K562 (cell line): ENCODE results near the gene CTIF. TPM values are rescaled to one million over a fixed set of nuclear protein-coding genes. Genes with fewer than 3 reads are reported as not detected.

Experiments
- ADNP ChIP-seq: fragments of 200-800 bp; sonication (Bioruptor generic); IDR thresholded peaks from 2 replicates; pipeline ENCODE4 v1.6.1; 2016; ENCODE audit warnings: missing genetic modification characterization, missing compliant biosample characterization
- CBX1 ChIP-seq: sonication (generic); IDR thresholded peaks from 2 replicates; pipeline ENCODE4 v1.6.1; 2016; ENCODE audit warnings: antibody characterized with exemption, low read depth, mild to moderate bottlenecking
- CHD2 ChIP-seq: IDR thresholded peaks from 2 replicates; pipeline ENCODE4 v1.6.1; 2011; ENCODE audit warnings: low read depth, low read length
- CTBP1 ChIP-seq: fragments of 450-650 bp; IDR thresholded peaks from 2 replicates; pipeline ENCODE4 v1.6.1; 2016; ENCODE audit warnings: borderline replicate concordance
- EGR1 ChIP-seq: fragments of 450-650 bp; conservative IDR thresholded peaks from 2 replicates; pipeline ENCODE4 v1.6.1; 2017; ENCODE audit warnings: mild to moderate bottlenecking
- ELK1 ChIP-seq: sonication (generic); formaldehyde crosslinking; IDR thresholded peaks from 2 replicates; pipeline ENCODE4 v1.8.1; 2022; ENCODE audit warnings: missing genetic modification reagents
- FIP1L1 ChIP-seq: fragments of 200-400 bp; formaldehyde crosslinking; IDR thresholded peaks from 2 replicates; pipeline ENCODE4 v1.6.1; 2018; ENCODE audit warnings: mild to moderate bottlenecking, low read depth, low read length; ENCODE audit not compliant: poor library complexity, severe bottlenecking
- ILF3 ChIP-seq: fragments of 450-650 bp; IDR thresholded peaks from 2 replicates; pipeline ENCODE4 v1.6.1; 2018; ENCODE audit warnings: antibody characterized with exemption, mild to moderate bottlenecking, moderate library complexity, borderline replicate concordance
- KAT8 ChIP-seq: fragments of 450-650 bp; IDR thresholded peaks from 2 replicates; pipeline ENCODE4 v1.6.1; 2016; ENCODE audit warnings: low read depth, mild to moderate bottlenecking
- NCOA6 ChIP-seq: fragments of 450-650 bp; IDR thresholded peaks from 2 replicates; pipeline ENCODE4 v1.6.1; 2017; ENCODE audit warnings: mild to moderate bottlenecking
- NR0B1 ChIP-seq: fragments of 450-650 bp; IDR thresholded peaks from one replicate; pipeline ENCODE4 v1.6.1; 2018; ENCODE audit warnings: mild to moderate bottlenecking, moderate library complexity; ENCODE audit not compliant: partially characterized antibody
- PHF21A ChIP-seq: fragments of 450-650 bp; IDR thresholded peaks from 2 replicates; pipeline ENCODE4 v1.6.1; 2017; ENCODE audit warnings: low read depth, borderline replicate concordance
- POLR2G ChIP-seq: fragments of 200-400 bp; formaldehyde crosslinking; IDR thresholded peaks from 2 replicates; pipeline ENCODE4 v1.6.1; 2017; ENCODE audit warnings: low read depth, mild to moderate bottlenecking, antibody characterized with exemption, low read length, moderate library complexity
- RCOR1 ChIP-seq, 2 experiments: IDR thresholded peaks; 2 replicates each; pipeline ENCODE4 v1.6.1; 2012; ENCODE audit warnings: low read depth in 2 of 2, low read length in 2 of 2, borderline replicate concordance in 1 of 2, improper control_type of control experiment in 1 of 2
- SMAD4 ChIP-seq: fragments of 250-450 bp; sonication (Bioruptor Pico); conservative IDR thresholded peaks from 2 replicates; pipeline ENCODE4 v1.8.0; 2021; ENCODE audit warnings: inconsistent platforms, mild to moderate bottlenecking, moderate library complexity
- SP1 ChIP-seq: sonication (generic); formaldehyde crosslinking; IDR thresholded peaks from 2 replicates; pipeline ENCODE4 v1.8.1; 2022; ENCODE audit warnings: mild to moderate bottlenecking, missing genetic modification reagents
- ZNF263 ChIP-seq: sonication (generic); formaldehyde crosslinking; IDR thresholded peaks from 2 replicates; pipeline ENCODE4 v1.8.0; 2022; ENCODE audit warnings: mild to moderate bottlenecking, missing genetic modification reagents, borderline replicate concordance
- ZNF444 ChIP-seq: fragments of 250-450 bp; sonication (Bioruptor Pico); IDR thresholded peaks from 2 replicates; pipeline ENCODE4 v1.4.0; 2020; ENCODE audit warnings: mild to moderate bottlenecking, moderate library complexity
- polyA plus RNA-seq, 8 experiments: library from polyadenylated mRNA; depleted of rRNA in 4 of 8; stranded (reverse) in 5 of 8; unstranded in 3 of 8; fragments of >200 nt; fragmentation: Nextera tagmentation in 2 of 8; fragmentation: Illumina TruSeq in 1 of 8; extraction: Ambion mirVana in 2 of 8; extraction: Trizol in 1 of 8; gene quantifications; 2 replicates each; pipeline versions ENCODE4 v1.2.1 to v1.2.3, GENCODE V29; 2011 to 2014; ENCODE audit warnings: inconsistent platforms in 1 of 8, missing spikeins in 1 of 8
- total RNA-seq, 7 experiments: library from RNA; depleted of rRNA in 6 of 7; stranded (reverse); fragments of >200 nt in 6 of 7; fragmentation: Illumina TruSeq in 2 of 7; extraction: Trizol in 2 of 7; gene quantifications; 2 replicates each; pipeline versions ENCODE4 v1.2.1 to v1.2.3, GENCODE V29; 2011 to 2021; ENCODE audit warnings: low replicate concordance in 1 of 7
- TF ChIP-seq, protein P1 (sequence below): sonication (generic); formaldehyde crosslinking; IDR thresholded peaks from 2 replicates; pipeline ENCODE4 v1.8.0; 2022; ENCODE audit warnings: missing genetic modification reagents, mild to moderate bottlenecking, moderate library complexity, borderline replicate concordance
- TF ChIP-seq, protein P2 (sequence below), 3 experiments: fragments of 200-800 bp in 1 of 3; fragments of 250-450 bp in 1 of 3; fragments of 450-650 bp in 1 of 3; sonication (Bioruptor Pico) in 1 of 3; sonication (Bioruptor generic) in 1 of 3; formaldehyde crosslinking in 1 of 3; IDR thresholded peaks; 2 replicates each; pipeline versions ENCODE4 v1.6.1 to v1.8.0; 2016 to 2022; ENCODE audit warnings: mild to moderate bottlenecking in 2 of 3, missing genetic modification characterization in 2 of 3, missing compliant biosample characterization in 1 of 3, moderate library complexity in 1 of 3

Gene CTIF
- total and polyA plus RNA-seq, 9 of the 15 experiments (the other 6 are each of a cell fraction or from before 2014, with no cell fraction given): 0.17 to 11.5 (median 2.2) TPM

- TF ChIP-seq ILF3 (no peak), ELK1 (CRISPR knock-in tag) (no peak), FIP1L1 (peak; percentile 37), CTBP1 (peak; percentile 40; the same call in 1 of the 2 replicates), NR0B1 (no peak), ZNF263 (peak; percentile 71), POLR2G (peak; percentile 36; the same call in 1 of the 2 replicates), CHD2 (no peak), EGR1 (0 out of 2 replicates have a peak, but pooled peaks have one; percentile 24), SMAD4 (peak; percentile 89), RCOR1 (IDR thresholded peaks at IDR 0.05; ENCODE audit: borderline replicate concordance in 1 of 2, low read depth in 2 of 2, low read length in 2 of 2) (peak in 1 of 2 experiments; percentile 28; a peak in 1 of 4 replicates), KAT8 (no peak), SP1 (CRISPR knock-in tag) (0 out of 2 replicates have a peak, but pooled peaks have one; percentile 32), PHF21A (0 out of 2 replicates have a peak, but pooled peaks have one; percentile 14), ADNP (tag) (no peak), NCOA6 (0 out of 2 replicates have a peak, but pooled peaks have one; percentile 17), CBX1 (no peak), ZNF444 (CRISPR knock-in tag) (no peak)
- TF ChIP-seq, protein P1, sequence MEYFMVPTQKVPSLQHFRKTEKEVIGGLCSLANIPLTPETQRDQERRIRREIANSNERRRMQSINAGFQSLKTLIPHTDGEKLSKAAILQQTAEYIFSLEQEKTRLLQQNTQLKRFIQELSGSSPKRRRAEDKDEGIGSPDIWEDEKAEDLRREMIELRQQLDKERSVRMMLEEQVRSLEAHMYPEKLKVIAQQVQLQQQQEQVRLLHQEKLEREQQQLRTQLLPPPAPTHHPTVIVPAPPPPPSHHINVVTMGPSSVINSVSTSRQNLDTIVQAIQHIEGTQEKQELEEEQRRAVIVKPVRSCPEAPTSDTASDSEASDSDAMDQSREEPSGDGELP (CRISPR knock-in tag): 0 out of 2 replicates have a peak, but pooled peaks have one; percentile 40
- TF ChIP-seq, protein P2, sequence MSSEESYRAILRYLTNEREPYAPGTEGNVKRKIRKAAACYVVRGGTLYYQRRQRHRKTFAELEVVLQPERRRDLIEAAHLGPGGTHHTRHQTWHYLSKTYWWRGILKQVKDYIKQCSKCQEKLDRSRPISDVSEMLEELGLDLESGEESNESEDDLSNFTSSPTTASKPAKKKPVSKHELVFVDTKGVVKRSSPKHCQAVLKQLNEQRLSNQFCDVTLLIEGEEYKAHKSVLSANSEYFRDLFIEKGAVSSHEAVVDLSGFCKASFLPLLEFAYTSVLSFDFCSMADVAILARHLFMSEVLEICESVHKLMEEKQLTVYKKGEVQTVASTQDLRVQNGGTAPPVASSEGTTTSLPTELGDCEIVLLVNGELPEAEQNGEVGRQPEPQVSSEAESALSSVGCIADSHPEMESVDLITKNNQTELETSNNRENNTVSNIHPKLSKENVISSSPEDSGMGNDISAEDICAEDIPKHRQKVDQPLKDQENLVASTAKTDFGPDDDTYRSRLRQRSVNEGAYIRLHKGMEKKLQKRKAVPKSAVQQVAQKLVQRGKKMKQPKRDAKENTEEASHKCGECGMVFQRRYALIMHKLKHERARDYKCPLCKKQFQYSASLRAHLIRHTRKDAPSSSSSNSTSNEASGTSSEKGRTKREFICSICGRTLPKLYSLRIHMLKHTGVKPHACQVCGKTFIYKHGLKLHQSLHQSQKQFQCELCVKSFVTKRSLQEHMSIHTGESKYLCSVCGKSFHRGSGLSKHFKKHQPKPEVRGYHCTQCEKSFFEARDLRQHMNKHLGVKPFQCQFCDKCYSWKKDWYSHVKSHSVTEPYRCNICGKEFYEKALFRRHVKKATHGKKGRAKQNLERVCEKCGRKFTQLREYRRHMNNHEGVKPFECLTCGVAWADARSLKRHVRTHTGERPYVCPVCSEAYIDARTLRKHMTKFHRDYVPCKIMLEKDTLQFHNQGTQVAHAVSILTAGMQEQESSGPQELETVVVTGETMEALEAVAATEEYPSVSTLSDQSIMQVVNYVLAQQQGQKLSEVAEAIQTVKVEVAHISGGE (CRISPR knock-in tag; IDR thresholded peaks at IDR 0.05): peak in 1 of 3 experiments; percentile 48; a peak in 1 of 6 replicates
These were observed 797 bp downstream of the CTIF start (continued) for GRCh38 chr18:48539406-48540250.
